Activated CD4-positive, alpha-beta T cell treated with anti-CD3 and anti-CD28 coated beads, Interleukin-2, amount 10 ng/mL, durations not matched to agents 7 days and 5 days (primary cell): ENCODE measurements around the gene RIIAD1. TPM values are rescaled to one million over a fixed set of nuclear protein-coding genes. Genes with fewer than 3 reads are reported as not detected.

Source experiments
- total RNA-seq, 2 experiments: library from RNA; stranded (reverse); gene quantifications; one replicate each; pipeline ENCODE4 v1.2.3, GENCODE V29; 2021

The RIIAD1 gene
- total RNA-seq, 2 experiments from 2014 or later: not detected

Other genes with a start within 250 kb of the RIIAD1 start
- gene CGN, start 210.1 kb upstream of the RIIAD1 start, total RNA-seq: under 1 TPM; 0.17 to 0.30 TPM
- 1 to 10 TPM; 1.9 to 2.2 TPM for gene TUFT1, start 181.2 kb upstream of the RIIAD1 start, total RNA-seq
- 10 to 100 TPM; 24.5 to 25.1 TPM for gene SNX27, start 109.5 kb upstream of the RIIAD1 start, total RNA-seq
- gene CELF3, start 4.7 kb upstream of the RIIAD1 start, total RNA-seq: not detected
- 100 to 1,000 TPM; 110 to 117 TPM for gene MRPL9, start 42.0 kb downstream of the RIIAD1 start, total RNA-seq
- 10 to 100 TPM; 14.6 to 17.3 TPM for gene TDRKH, start 69.0 kb downstream of the RIIAD1 start, total RNA-seq
- gene LINGO4, start 83.9 kb downstream of the RIIAD1 start, total RNA-seq: under 1 TPM; 0.35 to 0.50 TPM
- gene RORC, start 110.3 kb downstream of the RIIAD1 start, total RNA-seq: 1 to 10 TPM; 7.3 to 7.5 TPM
- 1 to 10 TPM in 1 of 2 experiments, under 1 TPM in 1; 0.89 to 1.1 TPM for gene C2CD4D, start 118.3 kb downstream of the RIIAD1 start, total RNA-seq
- gene THEM5, start 132.2 kb downstream of the RIIAD1 start, total RNA-seq: not detected
- gene THEM4, start 188.0 kb downstream of the RIIAD1 start, total RNA-seq: 10 to 100 TPM; 33.5 to 34.0 TPM